ENCODE measurements around the gene TBCD. TPM values are rescaled to one million over a fixed set of nuclear protein-coding genes. Genes with fewer than 3 reads are reported as not detected.
"Not testable (repeated sequence)": the region's sequence is repeated elsewhere in the genome, so short reads cannot be mapped to it uniquely, and the experiment has no call there.

The TBCD gene
- total RNA-seq, 1 experiment from 2014 or later = 17.4 TPM

GRCh38 chr17:82726427-82726826 lies 25.4 kb upstream of the TBCD start:
- no peak for DNase-seq (ENCODE audit: low read depth)

GRCh38 chr17:82729479-82730260 lies 22.2 kb upstream of the TBCD start:
- no peak for DNase-seq (ENCODE audit: low read depth)

- no peak for DNase-seq (ENCODE audit: low read depth)
These were observed 19.6 kb upstream of the TBCD start for GRCh38 chr17:82732118-82732743.

- DNase-seq (ENCODE audit: low read depth) = no peak
These were observed 16.6 kb upstream of the TBCD start, which contains the start of gene FN3K for GRCh38 chr17:82734987-82735866. Gene FN3K, plus strand, starts transcription at chr17:82735615. Its CDS starts 22 bp downstream, at chr17:82735637.

GRCh38 chr17:82736511-82737185 lies 15.2 kb upstream of the TBCD start:
- no peak for DNase-seq (ENCODE audit: low read depth)

- DNase-seq (ENCODE audit: low read depth) = no peak
These were observed 13.6 kb upstream of the TBCD start for GRCh38 chr17:82737967-82738877.

- no peak for DNase-seq (ENCODE audit: low read depth)
These were observed 10.7 kb upstream of the TBCD start for GRCh38 chr17:82740906-82741759.

GRCh38 chr17:82743344-82744219 lies 8.3 kb upstream of the TBCD start:
- DNase-seq (ENCODE audit: low read depth) = no peak

GRCh38 chr17:82744736-82745135 lies 7.1 kb upstream of the TBCD start:
- not testable (repeated sequence) for DNase-seq (ENCODE audit: low read depth)

GRCh38 chr17:82745524-82745923 lies 6.3 kb upstream of the TBCD start:
- DNase-seq (ENCODE audit: low read depth) = no peak

- no peak for DNase-seq (ENCODE audit: low read depth)
These were observed 3.1 kb upstream of the TBCD start for GRCh38 chr17:82748756-82749155.

- DNase-seq (ENCODE audit: low read depth) = no peak
These were observed 1.5 kb upstream of the TBCD start for GRCh38 chr17:82750241-82750908.

GRCh38 chr17:82751171-82751570 lies 694 bp upstream of the TBCD start:
- no peak for DNase-seq (ENCODE audit: low read depth)

- DNase-seq (ENCODE audit: low read depth) = no peak
These were observed 721 bp downstream of the TBCD start for GRCh38 chr17:82752371-82753200.

GRCh38 chr17:82753201-82753464 lies 1.3 kb downstream of the TBCD start:
- DNase-seq (ENCODE audit: low read depth) = no peak

- DNase-seq (ENCODE audit: low read depth) = no peak
These were observed 2.7 kb downstream of the TBCD start for GRCh38 chr17:82754297-82755208.
